Measurements from ENCODE around the gene PSMC6.
"Not testable (repeated sequence)": the region's sequence is repeated elsewhere in the genome, so short reads cannot be mapped to it uniquely, and the experiment has no call there.

The PSMC6 gene

GRCh38 chr14:52706286-52706685 lies 714 bp upstream of the PSMC6 start:
- DNase-seq (ENCODE audit: low spot score): no peak
- no peak for TF ChIP-seq CTCF (IDR thresholded peaks at IDR 0.05; ENCODE audit: borderline replicate concordance, control extremely low read depth, extremely low read depth, insufficient read depth, missing control alignments)
- in situ Hi-C loops (cut with MboI; ENCODE audit: low sequenced_read_pairs, unreplicated experiment): no loop called here

GRCh38 chr14:52711666-52712065 lies 4.7 kb downstream of the PSMC6 start:
- in situ Hi-C loops (cut with MboI; ENCODE audit: low sequenced_read_pairs, unreplicated experiment): no loop called here
- TF ChIP-seq CTCF (IDR thresholded peaks at IDR 0.05; ENCODE audit: borderline replicate concordance, control extremely low read depth, extremely low read depth, insufficient read depth, missing control alignments): no peak
- no peak for DNase-seq (ENCODE audit: low spot score)

DNA sequence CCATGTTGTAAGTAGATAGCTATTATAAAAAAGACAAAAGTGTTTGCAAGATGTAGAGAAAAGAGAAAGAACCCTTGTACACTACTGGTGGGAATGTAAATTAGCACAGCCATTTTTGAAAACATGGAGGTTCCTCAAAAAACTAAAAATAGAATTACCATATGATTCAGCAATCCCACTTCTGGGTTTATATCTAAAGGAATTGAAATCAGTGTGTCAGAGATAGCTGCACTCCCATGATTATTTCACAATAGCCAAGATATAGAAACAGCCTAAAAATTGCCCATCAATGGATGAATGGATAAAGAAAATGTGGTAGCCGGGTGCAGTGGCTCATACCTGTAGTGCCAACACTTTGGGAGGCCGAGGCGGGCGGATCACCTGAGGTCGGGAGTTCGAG lies 9.2 kb downstream of the PSMC6 start:
- DNase-seq (ENCODE audit: low spot score): no peak
- no peak for TF ChIP-seq CTCF (IDR thresholded peaks at IDR 0.05; ENCODE audit: borderline replicate concordance, control extremely low read depth, extremely low read depth, insufficient read depth, missing control alignments)
- in situ Hi-C loops (cut with MboI; ENCODE audit: low sequenced_read_pairs, unreplicated experiment): no loop called here

- no peak for DNase-seq (ENCODE audit: low spot score)
- TF ChIP-seq CTCF (IDR thresholded peaks at IDR 0.05; ENCODE audit: borderline replicate concordance, control extremely low read depth, extremely low read depth, insufficient read depth, missing control alignments): no peak
- in situ Hi-C loops (cut with MboI; ENCODE audit: low sequenced_read_pairs, unreplicated experiment): no loop called here
These were observed 16.7 kb downstream of the PSMC6 start for GRCh38 chr14:52723514-52724359.

- DNase-seq (ENCODE audit: low spot score): no peak
- no peak for TF ChIP-seq CTCF (IDR thresholded peaks at IDR 0.05; ENCODE audit: borderline replicate concordance, control extremely low read depth, extremely low read depth, insufficient read depth, missing control alignments)
- in situ Hi-C loops (cut with MboI; ENCODE audit: low sequenced_read_pairs, unreplicated experiment): no loop called here
These were observed 17.3 kb downstream of the PSMC6 start for GRCh38 chr14:52724360-52724644.

GRCh38 chr14:52727509-52727908 lies 20.5 kb downstream of the PSMC6 start:
- DNase-seq (ENCODE audit: low spot score); in situ Hi-C loops (cut with MboI; ENCODE audit: low sequenced_read_pairs, unreplicated experiment): not testable (repeated sequence)

- DNase-seq (ENCODE audit: low spot score); in situ Hi-C loops (cut with MboI; ENCODE audit: low sequenced_read_pairs, unreplicated experiment): not testable (repeated sequence)
These were observed 22.0 kb downstream of the PSMC6 start for GRCh38 chr14:52729035-52729434.

DNA sequence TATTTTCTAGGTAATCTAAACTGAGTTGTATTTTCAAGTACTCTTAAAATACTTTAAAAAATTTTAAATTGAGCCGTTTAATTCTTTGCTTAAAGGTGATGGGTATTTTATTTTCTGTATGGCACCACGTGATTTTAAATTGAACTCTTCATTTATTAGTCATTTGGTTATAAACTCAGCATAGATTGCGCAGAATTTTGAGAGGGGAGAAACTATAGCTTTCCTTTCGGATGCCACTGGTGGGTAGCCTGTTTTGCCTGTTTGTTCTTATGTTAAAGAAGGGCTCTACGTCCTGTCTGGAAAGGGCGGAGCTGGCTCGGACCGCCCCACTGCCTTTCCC lies 22.6 kb downstream of the PSMC6 start:
- no peak for TF ChIP-seq CTCF (IDR thresholded peaks at IDR 0.05; ENCODE audit: borderline replicate concordance, control extremely low read depth, extremely low read depth, insufficient read depth, missing control alignments)
- no peak for DNase-seq (ENCODE audit: low spot score)
- in situ Hi-C loops (cut with MboI; ENCODE audit: low sequenced_read_pairs, unreplicated experiment): no loop called here

Data from GM13976 (cell line).